Stimulated activated memory B cell treated with anti-CD40 and anti-IgM and Interleukin-4, amounts not matched to agents 10 μg/mL and 1 μg/mL and 100 μg/mL, for 72 hours (primary cell): ENCODE results near the gene RCBTB1.
A peak's percentile ranks its signal among the peaks of the same experiment; 100 is the strongest.
"Not testable (repeated sequence)": the region's sequence is repeated elsewhere in the genome, so short reads cannot be mapped to it uniquely, and the experiment has no call there.

Experiments used
- ATAC-seq: fragments of 150-1000 bp; cut with Tn5 transposase; 2 replicates; pipeline ENCODE4 v1.10.0; 2021
- H3K27ac Mint-ChIP-seq: one replicate; pipeline ENCODE4 v1.8.0; 2022; ENCODE audit warnings: mild to moderate bottlenecking, mixed read lengths
- H3K27me3 Mint-ChIP-seq: one replicate; pipeline ENCODE4 v1.8.0; 2022; ENCODE audit warnings: mixed read lengths
- H3K36me3 Mint-ChIP-seq: one replicate; pipeline ENCODE4 v1.8.0; 2022; ENCODE audit warnings: mixed read lengths
- H3K4me1 Mint-ChIP-seq: one replicate; pipeline ENCODE4 v1.8.0; 2022; ENCODE audit warnings: mixed read lengths
- H3K4me3 Mint-ChIP-seq: one replicate; pipeline ENCODE4 v1.8.0; 2022; ENCODE audit warnings: mild to moderate bottlenecking, moderate library complexity, mixed read lengths
- H3K9me3 Mint-ChIP-seq: one replicate; pipeline ENCODE4 v1.8.0; 2022; ENCODE audit warnings: mixed read lengths

The RCBTB1 gene

GRCh38 chr13:49584771-49585182 is 581 bp downstream of the RCBTB1 start:
- Mint-ChIP-seq H3K9me3 (no peaks in the 10 kb centered on the region), H3K4me1 (peaks cover 49% of the 10 kb centered on the region), H3K27me3 (no peaks in the 10 kb centered on the region), H3K36me3 (peaks cover 26% of the 10 kb centered on the region), H3K27ac (peak overlapping the region; percentile 82), H3K4me3 (peak overlapping the region; percentile 90)
- ATAC-seq: peak; percentile 21

GRCh38 chr13:49580980-49581680 is 4.2 kb downstream of the RCBTB1 start:
- peaks cover 41% of the 10 kb centered on the region for H3K4me1 Mint-ChIP-seq
- no peak for ATAC-seq

GRCh38 chr13:49579501-49579900 is 5.9 kb downstream of the RCBTB1 start:
- Mint-ChIP-seq H3K4me1 (peaks cover 31% of the 10 kb centered on the region), H3K4me3 (no peak overlapping the region), H3K27me3 (no peaks in the 10 kb centered on the region), H3K27ac (no peak overlapping the region), H3K36me3 (peaks cover 42% of the 10 kb centered on the region), H3K9me3 (no peaks in the 10 kb centered on the region)
- ATAC-seq: no peak

More at GRCh38 chr13:49580980-49581680, 4.2 kb downstream of the RCBTB1 start:
- H3K27me3 Mint-ChIP-seq: no peaks in the 10 kb centered on the region
- H3K36me3 Mint-ChIP-seq: peaks cover 28% of the 10 kb centered on the region
- H3K27ac Mint-ChIP-seq: peak overlapping the region; percentile 5
- no peaks in the 10 kb centered on the region for H3K9me3 Mint-ChIP-seq
- no peak overlapping the region for H3K4me3 Mint-ChIP-seq

GRCh38 chr13:49571299-49572240 is 13.8 kb downstream of the RCBTB1 start:
- peak overlapping the region; percentile 49 for H3K27ac Mint-ChIP-seq

GRCh38 chr13:49569993-49570689 is 15.2 kb downstream of the RCBTB1 start:
- Mint-ChIP-seq H3K9me3 (no peaks in the 10 kb centered on the region), H3K4me1 (peaks cover 30% of the 10 kb centered on the region), H3K27me3 (no peaks in the 10 kb centered on the region), H3K36me3 (peaks cover 32% of the 10 kb centered on the region), H3K27ac (peak overlapping the region; percentile 49), H3K4me3 (no peak overlapping the region)
- peak; percentile 69 for ATAC-seq

More at GRCh38 chr13:49571299-49572240, 13.8 kb downstream of the RCBTB1 start:
- no peaks in the 10 kb centered on the region for H3K27me3 Mint-ChIP-seq
- peak; percentile 83 for ATAC-seq
- no peak overlapping the region for H3K4me3 Mint-ChIP-seq
- peaks cover 27% of the 10 kb centered on the region for H3K36me3 Mint-ChIP-seq
- H3K4me1 Mint-ChIP-seq: peaks cover 30% of the 10 kb centered on the region
- no peaks in the 10 kb centered on the region for H3K9me3 Mint-ChIP-seq

GRCh38 chr13:49567491-49567890 is 17.9 kb downstream of the RCBTB1 start:
- Mint-ChIP-seq H3K4me1 (peaks cover 30% of the 10 kb centered on the region), H3K27ac (no peak overlapping the region), H3K9me3 (no peaks in the 10 kb centered on the region), H3K4me3 (no peak overlapping the region), H3K27me3 (no peaks in the 10 kb centered on the region), H3K36me3 (peaks cover 43% of the 10 kb centered on the region)
- no peak for ATAC-seq

GRCh38 chr13:49566461-49566860 is 18.9 kb downstream of the RCBTB1 start:
- Mint-ChIP-seq H3K36me3 (peaks cover 43% of the 10 kb centered on the region), H3K27me3 (no peaks in the 10 kb centered on the region), H3K9me3 (no peaks in the 10 kb centered on the region), H3K27ac (no peak overlapping the region), H3K4me3 (no peak overlapping the region), H3K4me1 (peaks cover 21% of the 10 kb centered on the region)
- ATAC-seq: no peak

GRCh38 chr13:49565461-49565860 is 19.9 kb downstream of the RCBTB1 start:
- not testable (repeated sequence) for ATAC-seq, H3K9me3 Mint-ChIP-seq, H3K4me3 Mint-ChIP-seq, H3K27me3 Mint-ChIP-seq, H3K27ac Mint-ChIP-seq
- Mint-ChIP-seq H3K4me1 (peaks cover 11% of the 10 kb centered on the region), H3K36me3 (peaks cover 53% of the 10 kb centered on the region)

- H3K36me3 Mint-ChIP-seq: peaks cover 69% of the 10 kb centered on the region
These were observed 21.8 kb downstream of the RCBTB1 start for GRCh38 chr13:49563516-49563915.

GRCh38 chr13:49561062-49561410 is 24.3 kb downstream of the RCBTB1 start:
- H3K36me3 Mint-ChIP-seq: peaks cover 62% of the 10 kb centered on the region
- no peak overlapping the region for H3K27ac Mint-ChIP-seq
- no peaks in the 10 kb centered on the region for H3K4me1 Mint-ChIP-seq
- no peak overlapping the region for H3K4me3 Mint-ChIP-seq
- no peaks in the 10 kb centered on the region for H3K27me3 Mint-ChIP-seq
- ATAC-seq: no peak
- H3K9me3 Mint-ChIP-seq: no peaks in the 10 kb centered on the region

More at GRCh38 chr13:49563516-49563915, 21.8 kb downstream of the RCBTB1 start:
- ATAC-seq: no peak
- H3K9me3 Mint-ChIP-seq: no peaks in the 10 kb centered on the region
- no peaks in the 10 kb centered on the region for H3K4me1 Mint-ChIP-seq
- H3K4me3 Mint-ChIP-seq: no peak overlapping the region
- no peaks in the 10 kb centered on the region for H3K27me3 Mint-ChIP-seq
- no peak overlapping the region for H3K27ac Mint-ChIP-seq

- H3K27ac Mint-ChIP-seq: no peak overlapping the region
- no peak for ATAC-seq
- H3K27me3 Mint-ChIP-seq: no peaks in the 10 kb centered on the region
- no peaks in the 10 kb centered on the region for H3K9me3 Mint-ChIP-seq
- no peaks in the 10 kb centered on the region for H3K4me1 Mint-ChIP-seq
- no peak overlapping the region for H3K4me3 Mint-ChIP-seq
- H3K36me3 Mint-ChIP-seq: peaks cover 61% of the 10 kb centered on the region
These were observed 24.9 kb downstream of the RCBTB1 start for GRCh38 chr13:49560270-49561061.

GRCh38 chr13:49559006-49559405 is 26.4 kb downstream of the RCBTB1 start:
- Mint-ChIP-seq H3K36me3 (peaks cover 58% of the 10 kb centered on the region), H3K27ac (no peak overlapping the region), H3K9me3 (no peaks in the 10 kb centered on the region), H3K4me3 (no peak overlapping the region), H3K27me3 (no peaks in the 10 kb centered on the region), H3K4me1 (no peaks in the 10 kb centered on the region)
- ATAC-seq: no peak

GRCh38 chr13:49554387-49554786 is 31.0 kb downstream of the RCBTB1 start:
- Mint-ChIP-seq H3K27ac (no peak overlapping the region), H3K4me3 (no peak overlapping the region), H3K36me3 (peaks cover 74% of the 10 kb centered on the region), H3K27me3 (no peaks in the 10 kb centered on the region), H3K9me3 (no peaks in the 10 kb centered on the region), H3K4me1 (no peaks in the 10 kb centered on the region)
- no peak for ATAC-seq

GRCh38 chr13:49553888-49554287 is 31.5 kb downstream of the RCBTB1 start:
- H3K4me1 Mint-ChIP-seq: no peaks in the 10 kb centered on the region
- H3K9me3 Mint-ChIP-seq: no peaks in the 10 kb centered on the region
- no peak for ATAC-seq
- no peaks in the 10 kb centered on the region for H3K27me3 Mint-ChIP-seq
- no peak overlapping the region for H3K27ac Mint-ChIP-seq
- H3K36me3 Mint-ChIP-seq: peaks cover 74% of the 10 kb centered on the region
- H3K4me3 Mint-ChIP-seq: no peak overlapping the region
